ENCODE measurements around the gene KCTD16.

GRCh38 chr5:144292029-144292428 lies 121.4 kb downstream of the KCTD16 start:
- TF ChIP-seq CTCF (conservative IDR thresholded peaks at IDR 0.05; ENCODE audit: low read length) = no peak
- TF ChIP-seq EZH2phosphoT487 (IDR thresholded peaks at IDR 0.05; ENCODE audit: borderline replicate concordance) = no peak

Measured in Loucy (cell line).